H1 (cell line): ENCODE data around the gene SUSD6. TPM values are rescaled to one million over a fixed set of nuclear protein-coding genes. Genes with fewer than 3 reads are reported as not detected.
A peak's percentile ranks its signal among the peaks of the same experiment; 100 is the strongest.

ENCODE experiments used
- CTCF ChIA-PET: fragments of 300-600 bp; sonication (Branson Sonifier 250); formaldehyde crosslinking; loops from one replicate; lab custom pipeline; 2021; ENCODE audit not compliant: partially characterized antibody; lab: Charles Lee
- POLR2A ChIA-PET: fragments of 300-600 bp; sonication (Branson Sonifier 250); formaldehyde crosslinking; loops from one replicate; lab custom pipeline; 2021; ENCODE audit warnings: inconsistent platforms; ENCODE audit not compliant: partially characterized antibody; lab: Charles Lee
- DNase-seq, 2 experiments: peaks; one replicate each; pipeline versions ENCODE4 v3.0.0 to v3.0.0-alpha.2; 2010 to 2022; ENCODE audit warnings: low spot score in 2 of 2, low read depth in 1 of 2, mixed read lengths in 1 of 2
- FAIRE-seq: peaks from 2 replicates; lab custom pipeline; 2011; peaks lifted over from hg19 to GRCh38; lab: Jason Lieb, UNC
- H2AFZ ChIP-seq: 2 replicates; pipeline ENCODE4 v1.8.1; 2012; ENCODE audit warnings: low read length, inconsistent platforms
- H2AK5ac ChIP-seq: 2 replicates; pipeline ENCODE4 v1.6.1; 2013; ENCODE audit warnings: low read depth, low read length
- H2BK120ac ChIP-seq: replicated peaks from 2 replicates; pipeline ENCODE3; 2013; ENCODE audit warnings: low read depth, low read length, inconsistent platforms
- H2BK12ac ChIP-seq: 2 replicates; pipeline ENCODE4 v1.6.1; 2013; ENCODE audit warnings: low read depth, low read length
- H2BK15ac ChIP-seq: 2 replicates; pipeline ENCODE4 v1.6.1; 2013; ENCODE audit warnings: low read length
- H2BK20ac ChIP-seq: 2 replicates; pipeline ENCODE4 v1.6.1; 2013; ENCODE audit warnings: low read length
- H2BK5ac ChIP-seq: 2 replicates; pipeline ENCODE4 v1.6.1; 2013; ENCODE audit warnings: low read depth, low read length
- H3K14ac ChIP-seq: 2 replicates; pipeline ENCODE4 v1.6.1; 2013; ENCODE audit warnings: inconsistent platforms; ENCODE audit not compliant: insufficient read length
- H3K18ac ChIP-seq: 2 replicates; pipeline ENCODE4 v1.6.1; 2013; ENCODE audit warnings: low read length; ENCODE audit errors: extremely low read depth
- H3K23ac ChIP-seq: 2 replicates; pipeline ENCODE4 v1.6.1; 2013; ENCODE audit warnings: inconsistent platforms; ENCODE audit not compliant: insufficient read length
- H3K23me2 ChIP-seq: 2 replicates; pipeline ENCODE4 v1.6.1; 2013; ENCODE audit warnings: low read depth, low read length
- H3K27ac ChIP-seq: 2 replicates; pipeline ENCODE4 v1.6.1; 2011; ENCODE audit warnings: low read depth, low read length, inconsistent platforms
- H3K27me3 ChIP-seq, 4 experiments: replicated peaks in 1 of 4; 1 replicate in 1 of 4; 2 replicates in 3 of 4; pipeline versions ENCODE4 v1.6.1 to v1.8.1; 2011 to 2013; ENCODE audit warnings: low read length in 3 of 4, mild to moderate bottlenecking in 3 of 4, inconsistent platforms in 2 of 4, mixed read lengths in 2 of 4, moderate library complexity in 1 of 4; ENCODE audit not compliant: control insufficient read depth in 3 of 4, insufficient read depth in 3 of 4; ENCODE audit errors: extremely low read depth in 1 of 4
- H3K36me3 ChIP-seq, 4 experiments: 2 replicates each; pipeline versions ENCODE4 v1.6.1 to v1.8.1; 2011 to 2013; ENCODE audit warnings: mild to moderate bottlenecking in 4 of 4, low read length in 3 of 4, moderate library complexity in 2 of 4, control low read depth in 1 of 4, inconsistent platforms in 1 of 4; ENCODE audit not compliant: insufficient read depth in 4 of 4, control insufficient read depth in 2 of 4
- H3K4ac ChIP-seq: replicated peaks from 2 replicates; pipeline ENCODE3; 2013; ENCODE audit warnings: low read length, low read depth, mixed read lengths, inconsistent platforms; ENCODE audit not compliant: insufficient read length
- H3K4me1 ChIP-seq, 4 experiments: replicated peaks in 1 of 4; 1 replicate in 1 of 4; 2 replicates in 3 of 4; pipeline versions ENCODE4 v1.6.1 to v1.8.1; 2011 to 2013; ENCODE audit warnings: low read length in 3 of 4, inconsistent platforms in 2 of 4, mixed read lengths in 1 of 4; ENCODE audit not compliant: insufficient read depth in 4 of 4, control insufficient read depth in 3 of 4
- H3K4me2 ChIP-seq, 2 experiments: 2 replicates each; pipeline versions ENCODE4 v1.6.1 to v1.8.1; 2011 to 2013; ENCODE audit warnings: low read depth in 2 of 2, low read length in 2 of 2, control low read depth in 1 of 2, inconsistent platforms in 1 of 2, mild to moderate bottlenecking in 1 of 2; ENCODE audit not compliant: insufficient read depth in 1 of 2
- H3K4me3 ChIP-seq, 4 experiments: fragments of 200-600, 300-600 bp in 1 of 4; sonication (generic), shearing (Covaris generic), sonication (Bioruptor Twin) in 1 of 4; 2 replicates each; pipeline versions ENCODE4 v1.5.1 to v1.8.1; 2011 to 2016; ENCODE audit warnings: low read length in 4 of 4, low read depth in 3 of 4, control low read depth in 2 of 4, inconsistent platforms in 2 of 4, mild to moderate bottlenecking in 2 of 4, mixed read lengths in 1 of 4, moderate library complexity in 1 of 4; ENCODE audit not compliant: insufficient read depth in 2 of 4; ENCODE audit errors: extremely low read depth in 1 of 4
- H3K56ac ChIP-seq: replicated peaks from 2 replicates; pipeline ENCODE3; 2013; ENCODE audit warnings: low read depth, mild to moderate bottlenecking, mixed read lengths, low read length, inconsistent platforms; ENCODE audit not compliant: insufficient read length
- H3K79me1 ChIP-seq: 2 replicates; pipeline ENCODE4 v1.6.1; 2013; ENCODE audit warnings: low read depth, low read length, control low read depth
- H3K79me2 ChIP-seq, 2 experiments: 2 replicates each; pipeline versions ENCODE4 v1.6.1 to v1.8.1; 2012 to 2013; ENCODE audit warnings: low read length in 2 of 2, mild to moderate bottlenecking in 2 of 2, inconsistent platforms in 1 of 2; ENCODE audit not compliant: insufficient read depth in 2 of 2, control insufficient read depth in 1 of 2
- H3K9ac ChIP-seq, 4 experiments: replicated peaks in 1 of 4; 1 replicate in 1 of 4; 2 replicates in 3 of 4; pipeline versions ENCODE4 v1.6.1 to v1.8.1; 2011 to 2013; ENCODE audit warnings: low read depth in 3 of 4, low read length in 3 of 4, control low read depth in 2 of 4, mild to moderate bottlenecking in 2 of 4, moderate library complexity in 2 of 4, inconsistent platforms in 1 of 4; ENCODE audit errors: extremely low read depth in 1 of 4
- H3K9me3 ChIP-seq, 2 experiments: 2 replicates each; pipeline versions ENCODE4 v1.6.1 to v1.8.1; 2012 to 2013; ENCODE audit warnings: mild to moderate bottlenecking in 2 of 2, moderate library complexity in 2 of 2, control low read depth in 1 of 2, inconsistent platforms in 1 of 2, low read depth in 1 of 2, low read length in 1 of 2, mixed read lengths in 1 of 2; ENCODE audit not compliant: insufficient read depth in 2 of 2
- H4K20me1 ChIP-seq, 2 experiments: replicated peaks in 1 of 2; 2 replicates each; pipeline versions ENCODE3 to v1.8.1; 2011 to 2013; ENCODE audit warnings: inconsistent platforms in 2 of 2, low read length in 2 of 2, mild to moderate bottlenecking in 1 of 2; ENCODE audit not compliant: insufficient read depth in 2 of 2, control insufficient read depth in 1 of 2
- H4K5ac ChIP-seq: 2 replicates; pipeline ENCODE4 v1.6.1; 2013; ENCODE audit warnings: low read length, low read depth, mixed read lengths, inconsistent platforms; ENCODE audit not compliant: insufficient read length
- H4K8ac ChIP-seq: 2 replicates; pipeline ENCODE4 v1.8.0; 2013; ENCODE audit warnings: mild to moderate bottlenecking, moderate library complexity, low read length, inconsistent platforms; ENCODE audit not compliant: insufficient read depth; ENCODE audit errors: extremely low read depth
- H4K91ac ChIP-seq: replicated peaks from 2 replicates; pipeline ENCODE3; 2013; ENCODE audit warnings: low read length, mixed read lengths, inconsistent platforms; ENCODE audit not compliant: insufficient read length
- BACH1 ChIP-seq: IDR thresholded peaks from 2 replicates; pipeline ENCODE4 v1.6.1; 2012; ENCODE audit warnings: low read length, improper control_type of control experiment
- CREB1 ChIP-seq: IDR thresholded peaks from 2 replicates; pipeline ENCODE4 v1.6.1; 2012; ENCODE audit warnings: inconsistent platforms
- GTF2F1 ChIP-seq: IDR thresholded peaks from 2 replicates; pipeline ENCODE4 v1.6.1; 2012; ENCODE audit warnings: low read depth, low read length, improper control_type of control experiment, borderline replicate concordance
- JUND ChIP-seq: IDR thresholded peaks from 2 replicates; pipeline ENCODE4 v1.6.1; 2011; ENCODE audit warnings: mild to moderate bottlenecking, improper control_type of control experiment, low read length
- POLR2AphosphoS5 ChIP-seq: IDR thresholded peaks from 2 replicates; pipeline ENCODE4 v1.6.1; 2011; ENCODE audit warnings: low read depth, low read length
- POU5F1 ChIP-seq: IDR thresholded peaks from 2 replicates; pipeline ENCODE4 v1.6.1; 2011; ENCODE audit warnings: low read depth, mild to moderate bottlenecking, low read length, moderate library complexity
- RFX5 ChIP-seq: IDR thresholded peaks from 2 replicates; pipeline ENCODE4 v1.6.1; 2011; ENCODE audit warnings: low read depth, low read length, improper control_type of control experiment, borderline replicate concordance
- SAP30 ChIP-seq: fragments of 300-600 bp; sonication (generic); IDR thresholded peaks from 2 replicates; pipeline ENCODE4 v1.7.1; 2012; ENCODE audit warnings: low read length, moderate library complexity, mild to moderate bottlenecking, inconsistent platforms; ENCODE audit not compliant: insufficient read depth, insufficient replicate concordance
- ZNF274 ChIP-seq: IDR thresholded peaks from 2 replicates; pipeline ENCODE4 v1.7.0; 2012; ENCODE audit warnings: low read length, borderline replicate concordance; ENCODE audit errors: extremely low read depth
- whole genome bisulfite sequencing, 2 experiments: shearing (Covaris generic) in 1 of 2; methylation state at CpG; one replicate each; pipeline versions ENCODE4 v1.1.6 to v1.1.7; 2013 to 2015; ENCODE audit warnings: low lambda C conversion rate in 2 of 2, mixed read lengths in 2 of 2, inconsistent platforms in 1 of 2, low coverage in 1 of 2, missing lambda C conversion rate in 1 of 2; ENCODE audit not compliant: insufficient replicate concordance in 2 of 2, insufficient coverage in 1 of 2, insufficient read length in 1 of 2; ENCODE audit errors: extremely low coverage in 1 of 2, missing lambda C conversion rate in 1 of 2; 5-methylcytosine and 5-hydroxymethylcytosine counted together
- polyA plus RNA-seq, 7 experiments: library from polyadenylated mRNA; depleted of rRNA in 3 of 7; stranded (reverse) in 5 of 7; unstranded in 2 of 7; fragments of >200 nt in 5 of 7; fragments of 200-250 nt in 2 of 7; gene quantifications; 1 replicate in 5 of 7; 2 replicates in 1 of 7; 4 replicates in 1 of 7; pipeline versions ENCODE4 v1.2.1 to v1.2.3, GENCODE V29; 2011 to 2013; ENCODE audit warnings: missing spikeins in 2 of 7, mixed read lengths in 2 of 7
- total RNA-seq: library from RNA; stranded (reverse); fragmentation: NEBNext Ultra II Directional; extraction: Animal tissue kit (Norgen Biotek cat#: 25700); gene quantifications from 2 replicates; pipeline ENCODE4 v1.2.1, GENCODE V29; 2021
- TF ChIP-seq, protein P1 (sequence below): IDR thresholded peaks from 2 replicates; pipeline ENCODE4 v1.6.1; 2012; ENCODE audit warnings: low read length, inconsistent platforms

SUSD6 gene
- total and polyA plus RNA-seq, 2 of the 8 experiments (the other 6 are each of a cell fraction or from before 2014, with no cell fraction given): 3.0 to 3.8 TPM

DNA sequence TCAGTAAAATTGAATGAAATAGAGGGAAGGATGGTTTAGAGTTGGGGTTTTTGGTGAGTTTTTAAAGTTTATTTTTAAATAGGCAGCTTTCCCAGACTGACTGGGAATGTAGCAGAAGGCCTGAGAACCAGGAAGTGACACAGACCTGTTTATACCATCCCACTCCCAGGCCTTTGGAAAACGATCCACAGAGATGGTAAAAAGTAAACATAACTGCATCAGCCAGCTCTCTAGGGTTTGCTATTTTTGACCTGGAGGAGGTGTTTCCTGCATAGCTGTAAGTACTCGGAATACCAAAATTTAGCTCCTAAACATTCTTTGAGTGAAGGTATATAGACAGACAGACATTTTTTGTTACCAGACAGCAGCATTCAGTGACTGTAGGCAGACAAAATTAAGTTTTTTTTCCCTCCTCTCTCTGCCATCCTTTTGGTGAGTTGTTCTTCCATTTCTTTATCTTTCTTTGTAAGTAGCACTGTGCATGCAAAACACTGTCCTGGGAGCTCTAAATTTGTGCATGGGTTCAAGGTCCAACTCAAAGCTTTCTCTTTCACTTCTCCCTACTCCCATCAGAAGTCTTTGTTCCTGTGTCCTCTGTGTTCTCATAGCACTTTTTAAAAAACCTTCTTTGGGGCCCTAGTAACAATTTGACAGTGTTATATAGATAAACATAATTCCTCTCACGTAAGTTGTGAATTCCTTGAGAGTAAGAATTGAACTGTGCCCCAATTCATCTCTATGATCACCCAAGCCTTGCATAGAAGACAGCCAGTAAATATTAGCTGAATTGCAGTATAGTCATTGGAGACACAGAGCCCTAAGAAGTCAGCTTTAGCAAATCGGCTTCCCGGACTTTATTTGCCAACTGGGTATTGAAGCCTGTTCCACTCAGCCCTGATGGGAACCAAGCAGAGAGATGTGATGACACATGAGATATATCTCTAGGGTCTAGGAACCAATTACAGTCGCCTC is 37.4 kb downstream of the SUSD6 start:
- no peak overlapping the region for H3K4ac ChIP-seq
- no peaks in the 10 kb centered on the region for H3K36me3 ChIP-seq
- H2BK12ac ChIP-seq: no peak overlapping the region
- H3K27ac ChIP-seq: no peak overlapping the region
- H2BK120ac ChIP-seq: no peak overlapping the region
- H3K4me3 ChIP-seq: no peak overlapping the region
- CTCF ChIA-PET: interaction anchor here (0.8 to 2.4 kb wide), 6 partner anchors 8 to 79 kb away, joined by 3 to 12 read pairs (median 4); no protein-coding TSS in a partner anchor
- no peak for FAIRE-seq
- no peak overlapping the region for H4K91ac ChIP-seq
- no peaks in the 10 kb centered on the region for H3K23me2 ChIP-seq
- no peak overlapping the region for H2BK5ac ChIP-seq
- H4K8ac ChIP-seq: no peak overlapping the region
- no peaks in the 10 kb centered on the region for H3K27me3 ChIP-seq
- no peaks in the 10 kb centered on the region for H4K20me1 ChIP-seq
- no peak overlapping the region for H3K9ac ChIP-seq
- no peak overlapping the region for H2AFZ ChIP-seq
- H3K79me1 ChIP-seq: no peaks in the 10 kb centered on the region
- DNase-seq: no peak
- no peak overlapping the region for H3K56ac ChIP-seq
- H3K4me1 ChIP-seq: peaks cover 0 to 15% (median 10%) of the 10 kb centered on the region in 4 experiments; a peak in 6 of 7 replicates
- POLR2A ChIA-PET: interaction anchor here (0.8 to 2.1 kb wide), 3 partner anchors 9 to 16 kb away, joined by 3 to 5 read pairs (median 4); no protein-coding TSS in a partner anchor
- H3K23ac ChIP-seq: no peak overlapping the region
- H2BK15ac ChIP-seq: 0 out of 2 replicates have a peak overlapping the region, but pooled peaks have one; percentile 31
- 87% methylated on average over 6 of the region's 6 CpGs; no CpG with 5 or more reads in 1 of the 2 experiments for WGBS, 2 experiments
- H3K14ac ChIP-seq: no peak overlapping the region
- no peaks in the 10 kb centered on the region for H3K79me2 ChIP-seq
- H2AK5ac ChIP-seq: no peak overlapping the region
- H4K5ac ChIP-seq: no peak overlapping the region
- no peak overlapping the region for H3K18ac ChIP-seq
- H2BK20ac ChIP-seq: no peak overlapping the region
- no peaks in the 10 kb centered on the region for H3K9me3 ChIP-seq
- H3K4me2 ChIP-seq: no peak overlapping the region
- TF ChIP-seq GTF2F1: no peak
- no peak for TF ChIP-seq CREB1
- no peak for TF ChIP-seq ZNF274
- no peak for TF ChIP-seq POU5F1
- no peak for TF ChIP-seq BACH1
- TF ChIP-seq POLR2AphosphoS5: no peak
- TF ChIP-seq, protein P1, sequence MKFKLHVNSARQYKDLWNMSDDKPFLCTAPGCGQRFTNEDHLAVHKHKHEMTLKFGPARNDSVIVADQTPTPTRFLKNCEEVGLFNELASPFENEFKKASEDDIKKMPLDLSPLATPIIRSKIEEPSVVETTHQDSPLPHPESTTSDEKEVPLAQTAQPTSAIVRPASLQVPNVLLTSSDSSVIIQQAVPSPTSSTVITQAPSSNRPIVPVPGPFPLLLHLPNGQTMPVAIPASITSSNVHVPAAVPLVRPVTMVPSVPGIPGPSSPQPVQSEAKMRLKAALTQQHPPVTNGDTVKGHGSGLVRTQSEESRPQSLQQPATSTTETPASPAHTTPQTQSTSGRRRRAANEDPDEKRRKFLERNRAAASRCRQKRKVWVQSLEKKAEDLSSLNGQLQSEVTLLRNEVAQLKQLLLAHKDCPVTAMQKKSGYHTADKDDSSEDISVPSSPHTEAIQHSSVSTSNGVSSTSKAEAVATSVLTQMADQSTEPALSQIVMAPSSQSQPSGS: no peak
- no peak for TF ChIP-seq SAP30
- TF ChIP-seq RFX5: no peak
- no peak for TF ChIP-seq JUND
